ENCODE results near the gene ZNF366.

Gene ZNF366

GRCh38 chr5:72402381-72402890 is 104.8 kb downstream of the ZNF366 start:
- DNase-seq = no peak

- no peak for DNase-seq
Observed at GRCh38 chr5:72400950-72401349, 106.3 kb downstream of the ZNF366 start.

GRCh38 chr5:72397836-72398235 is 109.4 kb downstream of the ZNF366 start:
- DNase-seq = no peak

GRCh38 chr5:72394688-72395087 is 112.5 kb downstream of the ZNF366 start:
- peak; percentile 53 to 60 for DNase-seq

- DNase-seq = no peak
Observed at GRCh38 chr5:72393052-72393451, 114.2 kb downstream of the ZNF366 start.
